Gastrocnemius medialis (tissue), 4 donors: ENCODE measurements around the gene LRRC45.

Experiments used
- POLR2A ChIP-seq, 2 donors: fragments of 450-650 bp; IDR thresholded peaks; one replicate each; pipeline ENCODE4 v1.6.1; 2017; ENCODE audit warnings: antibody characterized with exemption in 2 of 2, mild to moderate bottlenecking in 2 of 2, moderate library complexity in 2 of 2
- TF ChIP-seq, protein P1 (sequence below), 5 experiments: fragments of 450-650 bp in 3 of 5; fragments of 200-600 bp in 2 of 5; sonication (generic) in 2 of 5; IDR thresholded peaks in 4 of 5; conservative IDR thresholded peaks in 1 of 5; 1 replicate in 4 of 5; 2 replicates in 1 of 5; pipeline ENCODE4 v1.5.1; 2016 to 2019; ENCODE audit warnings: antibody characterized with exemption in 5 of 5, mild to moderate bottlenecking in 3 of 5, moderate library complexity in 3 of 5

DNA sequence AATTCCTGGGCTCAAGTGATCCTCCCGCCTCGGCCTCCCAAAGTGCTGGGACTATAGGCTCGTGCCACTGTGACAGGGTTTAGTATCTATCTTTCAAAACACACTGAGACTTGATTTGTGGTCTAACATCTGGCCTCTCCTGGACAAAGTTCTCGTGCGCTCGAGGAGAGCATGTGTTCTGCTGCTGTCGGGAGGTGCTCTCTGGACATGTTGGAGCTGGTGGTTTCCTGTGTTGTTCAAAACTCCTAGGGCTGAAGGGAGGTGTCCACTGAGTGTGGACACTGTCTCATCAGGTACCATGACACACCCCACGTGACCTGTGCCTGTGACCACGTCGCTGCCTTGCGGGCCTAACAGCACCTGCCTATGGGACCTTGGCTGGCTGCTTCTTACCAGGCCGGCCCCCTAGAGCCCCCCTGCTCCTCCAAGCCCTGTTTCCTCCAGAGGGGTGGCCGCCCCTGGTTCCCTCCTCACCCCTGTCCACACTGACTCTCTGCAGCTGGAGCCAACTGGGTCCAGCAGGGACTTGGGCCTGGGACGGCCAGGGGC, 22.9 kb downstream of the LRRC45 start:
- no peak for TF ChIP-seq POLR2A (IDR thresholded peaks at IDR 0.05)
- TF ChIP-seq, protein P1, sequence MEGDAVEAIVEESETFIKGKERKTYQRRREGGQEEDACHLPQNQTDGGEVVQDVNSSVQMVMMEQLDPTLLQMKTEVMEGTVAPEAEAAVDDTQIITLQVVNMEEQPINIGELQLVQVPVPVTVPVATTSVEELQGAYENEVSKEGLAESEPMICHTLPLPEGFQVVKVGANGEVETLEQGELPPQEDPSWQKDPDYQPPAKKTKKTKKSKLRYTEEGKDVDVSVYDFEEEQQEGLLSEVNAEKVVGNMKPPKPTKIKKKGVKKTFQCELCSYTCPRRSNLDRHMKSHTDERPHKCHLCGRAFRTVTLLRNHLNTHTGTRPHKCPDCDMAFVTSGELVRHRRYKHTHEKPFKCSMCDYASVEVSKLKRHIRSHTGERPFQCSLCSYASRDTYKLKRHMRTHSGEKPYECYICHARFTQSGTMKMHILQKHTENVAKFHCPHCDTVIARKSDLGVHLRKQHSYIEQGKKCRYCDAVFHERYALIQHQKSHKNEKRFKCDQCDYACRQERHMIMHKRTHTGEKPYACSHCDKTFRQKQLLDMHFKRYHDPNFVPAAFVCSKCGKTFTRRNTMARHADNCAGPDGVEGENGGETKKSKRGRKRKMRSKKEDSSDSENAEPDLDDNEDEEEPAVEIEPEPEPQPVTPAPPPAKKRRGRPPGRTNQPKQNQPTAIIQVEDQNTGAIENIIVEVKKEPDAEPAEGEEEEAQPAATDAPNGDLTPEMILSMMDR (IDR thresholded peaks at IDR 0.05 in 4 of 5, conservative IDR thresholded peaks at IDR 0.05 in 1 of 5): no peak
